Mesendoderm (in vitro differentiated cells): Measurements from ENCODE around the gene BRD2.

Experiments used
- DNase-seq: peaks from one replicate; pipeline ENCODE4 v3.0.0; 2013
- H2AK5ac ChIP-seq: 2 replicates; pipeline ENCODE4 v1.6.1; 2013; ENCODE audit warnings: low read length, inconsistent platforms
- H2BK120ac ChIP-seq: 2 replicates; pipeline ENCODE4 v1.6.1; 2013; ENCODE audit warnings: low read depth, mild to moderate bottlenecking, low read length, moderate library complexity, mixed read lengths
- H2BK15ac ChIP-seq: replicated peaks from 2 replicates; pipeline ENCODE4 v1.6.1; 2013; ENCODE audit warnings: low read depth, mild to moderate bottlenecking, moderate library complexity
- H2BK5ac ChIP-seq: 2 replicates; pipeline ENCODE4 v1.6.1; 2013; ENCODE audit warnings: low read length, inconsistent platforms
- H3K18ac ChIP-seq: 2 replicates; pipeline ENCODE4 v1.6.1; 2013; ENCODE audit warnings: mild to moderate bottlenecking, low read length, mixed read lengths
- H3K23ac ChIP-seq: one replicate; pipeline ENCODE4 v1.6.1; 2013; ENCODE audit warnings: low read length
- H3K27ac ChIP-seq: 2 replicates; pipeline ENCODE4 v1.5.1; 2013; ENCODE audit warnings: low read depth, mild to moderate bottlenecking, inconsistent platforms, low read length, moderate library complexity
- H3K27me3 ChIP-seq: 2 replicates; pipeline ENCODE4 v1.6.1; 2013; ENCODE audit warnings: low read length, control low read depth, mild to moderate bottlenecking, inconsistent platforms; ENCODE audit not compliant: insufficient read depth, poor library complexity
- H3K36me3 ChIP-seq: 2 replicates; pipeline ENCODE4 v1.6.1; 2013; ENCODE audit warnings: low read length, inconsistent platforms; ENCODE audit not compliant: control insufficient read depth, insufficient read depth
- H3K4ac ChIP-seq: one replicate; pipeline ENCODE4 v1.6.1; 2013; ENCODE audit warnings: low read depth, mild to moderate bottlenecking, low read length, moderate library complexity
- H3K4me1 ChIP-seq: 2 replicates; pipeline ENCODE4 v1.6.1; 2013; ENCODE audit warnings: low read depth, low read length, inconsistent platforms; ENCODE audit not compliant: control insufficient read depth
- H3K4me2 ChIP-seq: 2 replicates; pipeline ENCODE4 v1.6.1; 2013; ENCODE audit warnings: low read length
- H3K4me3 ChIP-seq: 2 replicates; pipeline ENCODE4 v1.5.1; 2013; ENCODE audit warnings: mild to moderate bottlenecking, low read length
- H3K56ac ChIP-seq: one replicate; pipeline ENCODE4 v1.6.1; 2013; ENCODE audit warnings: low read length
- H3K79me1 ChIP-seq: 2 replicates; pipeline ENCODE4 v1.6.1; 2013; ENCODE audit warnings: low read length, inconsistent platforms
- H3K79me2 ChIP-seq: 2 replicates; pipeline ENCODE4 v1.6.1; 2013; ENCODE audit warnings: mild to moderate bottlenecking, low read length; ENCODE audit not compliant: control insufficient read depth, insufficient read depth
- H3K9ac ChIP-seq: 2 replicates; pipeline ENCODE4 v1.6.1; 2013; ENCODE audit warnings: low read length, inconsistent platforms
- H4K5ac ChIP-seq: one replicate; pipeline ENCODE4 v1.6.1; 2013; ENCODE audit warnings: low read length
- H4K8ac ChIP-seq: one replicate; pipeline ENCODE4 v1.6.1; 2013; ENCODE audit warnings: low read depth, mild to moderate bottlenecking, control low read depth, low read length, moderate library complexity
- WGBS: extraction: QIAGEN DNeasy Blood & Tissue Kit; methylation state at CpG from one replicate; pipeline ENCODE4 v1.1.7; 2013; ENCODE audit warnings: low lambda C conversion rate, missing lambda C conversion rate; ENCODE audit not compliant: insufficient coverage; ENCODE audit errors: extremely low coverage; 5-methylcytosine and 5-hydroxymethylcytosine counted together

BRD2 gene

GRCh38 chr6:33004940-33005339 lies 36.5 kb downstream of the BRD2 start:
- Histone ChIP-seq H3K9ac (no peak overlapping the region), H4K8ac (no peak overlapping the region), H2BK15ac (no peak overlapping the region), H3K36me3 (no peaks in the 10 kb centered on the region), H3K18ac (no peak overlapping the region), H3K56ac (no peak overlapping the region), H4K5ac (no peak overlapping the region), H3K27ac (no peak overlapping the region), H3K27me3 (no peaks in the 10 kb centered on the region), H3K4ac (no peak overlapping the region), H3K4me2 (no peak overlapping the region), H3K23ac (no peak overlapping the region), H2AK5ac (no peak overlapping the region), H3K4me3 (no peak overlapping the region), H2BK120ac (no peak overlapping the region), H3K79me2 (no peaks in the 10 kb centered on the region), H3K4me1 (peaks cover 3% of the 10 kb centered on the region), H3K79me1 (no peaks in the 10 kb centered on the region), H2BK5ac (no peak overlapping the region)
- no CpG with 5 or more reads among the region's 6 CpGs for WGBS
- DNase-seq = no peak

- Histone ChIP-seq H3K36me3 (no peaks in the 10 kb centered on the region), H3K4ac (no peak overlapping the region), H4K8ac (no peak overlapping the region), H2BK120ac (no peak overlapping the region), H3K27ac (no peak overlapping the region), H3K23ac (no peak overlapping the region), H2BK15ac (no peak overlapping the region), H3K9ac (no peak overlapping the region), H3K4me3 (no peak overlapping the region), H3K27me3 (no peaks in the 10 kb centered on the region), H3K79me1 (no peaks in the 10 kb centered on the region), H4K5ac (no peak overlapping the region), H2BK5ac (no peak overlapping the region), H3K18ac (no peak overlapping the region), H3K56ac (no peak overlapping the region), H2AK5ac (no peak overlapping the region), H3K4me2 (no peak overlapping the region), H3K79me2 (no peaks in the 10 kb centered on the region), H3K4me1 (peaks cover 3% of the 10 kb centered on the region)
- WGBS = no CpG with 5 or more reads among the region's 26 CpGs
- no peak for DNase-seq
Observed at GRCh38 chr6:33007831-33008400, 39.5 kb downstream of the BRD2 start.

- H2BK120ac ChIP-seq = no peak within 1 kb of the TSS
- no peak within 1 kb of the TSS for H2BK15ac ChIP-seq
- no peak within 1 kb of the TSS for H3K23ac ChIP-seq
- no peak within 1 kb of the TSS for H3K27ac ChIP-seq
- H3K56ac ChIP-seq = peak within 1 kb of the TSS; percentile 88
- no peak within 1 kb of the TSS for H4K5ac ChIP-seq
- no peak within 1 kb of the TSS for H3K4ac ChIP-seq
- H3K18ac ChIP-seq = no peak within 1 kb of the TSS
- DNase-seq = peak; percentile 96
- no peak within 1 kb of the TSS for H2BK5ac ChIP-seq
- no peaks in the 10 kb centered on the region for H3K27me3 ChIP-seq
- no peaks in the 10 kb centered on the region for H3K36me3 ChIP-seq
- H3K79me1 ChIP-seq = no peaks in the 10 kb centered on the region
- peaks cover 3% of the 10 kb centered on the region for H3K4me1 ChIP-seq
- no peaks in the 10 kb centered on the region for H3K79me2 ChIP-seq
- no peak within 1 kb of the TSS for H2AK5ac ChIP-seq
- peak within 1 kb of the TSS; percentile 60 for H3K4me2 ChIP-seq
- H3K4me3 ChIP-seq = peak within 1 kb of the TSS; percentile 42
- no CpG with 5 or more reads among the region's 24 CpGs for WGBS
- peak within 1 kb of the TSS; percentile 69 for H3K9ac ChIP-seq
- H4K8ac ChIP-seq = no peak within 1 kb of the TSS
Observed at GRCh38 chr6:33008944-33009861, 40.8 kb downstream of the BRD2 start, which contains the start of gene HLA-DOA. Gene HLA-DOA, minus strand, starts transcription at chr6:33009591.

GRCh38 chr6:33010356-33010755 lies 42.0 kb downstream of the BRD2 start:
- H2BK15ac ChIP-seq = no peak overlapping the region
- no peak overlapping the region for H3K27ac ChIP-seq
- WGBS = no CpG with 5 or more reads among the region's 7 CpGs
- H2BK5ac ChIP-seq = no peak overlapping the region
- H4K8ac ChIP-seq = no peak overlapping the region
- no peak for DNase-seq
- H3K9ac ChIP-seq = no peak overlapping the region
- no peaks in the 10 kb centered on the region for H3K27me3 ChIP-seq
- no peak overlapping the region for H3K4ac ChIP-seq
- H3K56ac ChIP-seq = no peak overlapping the region
- no peaks in the 10 kb centered on the region for H3K79me1 ChIP-seq
- no peak overlapping the region for H3K23ac ChIP-seq
- no peak overlapping the region for H4K5ac ChIP-seq
- H2AK5ac ChIP-seq = no peak overlapping the region
- H3K4me2 ChIP-seq = no peak overlapping the region
- H2BK120ac ChIP-seq = no peak overlapping the region
- no peak overlapping the region for H3K18ac ChIP-seq
- peaks cover 3% of the 10 kb centered on the region for H3K4me1 ChIP-seq
- H3K79me2 ChIP-seq = no peaks in the 10 kb centered on the region
- no peak overlapping the region for H3K4me3 ChIP-seq
- H3K36me3 ChIP-seq = no peaks in the 10 kb centered on the region

GRCh38 chr6:33013608-33014007 lies 45.2 kb downstream of the BRD2 start:
- Histone ChIP-seq H3K4me3 (no peak overlapping the region), H3K4me2 (no peak overlapping the region), H2BK5ac (no peak overlapping the region), H4K5ac (no peak overlapping the region), H2BK120ac (no peak overlapping the region), H3K23ac (no peak overlapping the region), H2BK15ac (no peak overlapping the region), H3K9ac (no peak overlapping the region), H3K36me3 (no peaks in the 10 kb centered on the region), H3K4ac (no peak overlapping the region), H2AK5ac (no peak overlapping the region), H3K79me2 (no peaks in the 10 kb centered on the region), H3K4me1 (peaks cover 5% of the 10 kb centered on the region), H4K8ac (no peak overlapping the region), H3K27me3 (no peaks in the 10 kb centered on the region), H3K56ac (no peak overlapping the region), H3K18ac (no peak overlapping the region), H3K27ac (no peak overlapping the region), H3K79me1 (no peaks in the 10 kb centered on the region)
- peak; percentile 31 for DNase-seq
- no CpG with 5 or more reads among the region's 4 CpGs for WGBS
